Renal cortical epithelial cell (primary cell): ENCODE results near the gene SLFN12. TPM values are rescaled to one million over a fixed set of nuclear protein-coding genes. Genes with fewer than 3 reads are reported as not detected.

Experiments used
- total RNA-seq: library from RNA; depleted of rRNA; stranded (reverse); fragments of >200 nt; gene quantifications from 2 replicates; pipeline ENCODE4 v1.2.3, GENCODE V29; 2014

SLFN12 gene
- total RNA-seq, 1 donor from 2014 or later = 67.0 TPM

Other genes with a start within 250 kb of the SLFN12 start
- not detected in 2 replicates for gene SLC35G3, start 238.1 kb downstream of the SLFN12 start, total RNA-seq
- 67.4 and 82.7 TPM in 2 replicates for gene SLFN5, start 189.4 kb downstream of the SLFN12 start, total RNA-seq
- 6.0 and 8.2 TPM in 2 replicates for gene SLFN11, start 58.9 kb downstream of the SLFN12 start, total RNA-seq
- 3.1 and 9.2 TPM in 2 replicates for gene SLFN13, start 16.3 kb upstream of the SLFN12 start, total RNA-seq
- 0.05 TPM in 1 of 2 replicates, not detected in the other for gene SLFN12L, start 105.2 kb upstream of the SLFN12 start, total RNA-seq
- not detected in 2 replicates for gene SLFN14, start 128.3 kb upstream of the SLFN12 start, total RNA-seq
- 3.0 and 5.6 TPM in 2 replicates for gene PEX12, start 146.1 kb upstream of the SLFN12 start, total RNA-seq
- 134 and 233 TPM in 2 replicates for gene AP2B1, start 154.8 kb upstream of the SLFN12 start, total RNA-seq